SJSA1 (cell line): ENCODE measurements around the gene TMEM145. TPM values are rescaled to one million over a fixed set of nuclear protein-coding genes. Genes with fewer than 3 reads are reported as not detected.

Experiments
- DNase-seq, 2 experiments: peaks; one replicate each; pipeline ENCODE4 v3.0.0-alpha.2; 2015 to 2020; ENCODE audit warnings: low spot score in 2 of 2, low read depth in 1 of 2
- H3K27ac ChIP-seq: fragments of 250-450 bp; sonication (Bioruptor Pico); 2 replicates; pipeline ENCODE4 v1.5.1; 2020; ENCODE audit warnings: mild to moderate bottlenecking, moderate library complexity
- H3K27me3 ChIP-seq: fragments of 250-450 bp; sonication (Bioruptor Pico); replicated peaks from 2 replicates; pipeline ENCODE4 v1.5.1; 2020; ENCODE audit warnings: mild to moderate bottlenecking, moderate library complexity
- H3K36me3 ChIP-seq: fragments of 250-450 bp; sonication (Bioruptor Pico); 2 replicates; pipeline ENCODE4 v1.5.1; 2020; ENCODE audit warnings: mild to moderate bottlenecking
- H3K4me1 ChIP-seq: fragments of 250-450 bp; sonication (Bioruptor Pico); replicated peaks from 2 replicates; pipeline ENCODE4 v1.6.1; 2021; ENCODE audit warnings: mild to moderate bottlenecking
- H3K4me3 ChIP-seq: fragments of 250-450 bp; sonication (Bioruptor Pico); 2 replicates; pipeline ENCODE4 v1.5.1; 2020; ENCODE audit warnings: mild to moderate bottlenecking
- H3K9me3 ChIP-seq: fragments of 250-450 bp; sonication (Bioruptor Pico); replicated peaks from 2 replicates; pipeline ENCODE4 v1.5.1; 2020; ENCODE audit warnings: mild to moderate bottlenecking
- total RNA-seq: library from RNA; depleted of rRNA; stranded (reverse); fragments of >200 nt; shearing (Covaris generic); gene quantifications from 2 replicates; pipeline ENCODE4 v1.2.3, GENCODE V29; 2014

Gene TMEM145
- total RNA-seq, 1 experiment from 2014 or later: not detected

GRCh38 chr19:42351079-42351735 is 38.1 kb downstream of the TMEM145 start:
- no peaks in the 10 kb centered on the region for H3K9me3 ChIP-seq
- H3K27ac ChIP-seq: no peak overlapping the region
- H3K4me1 ChIP-seq: no peaks in the 10 kb centered on the region
- H3K36me3 ChIP-seq: peaks cover 5% of the 10 kb centered on the region
- no peak overlapping the region for H3K4me3 ChIP-seq
- DNase-seq: no peak
- no peaks in the 10 kb centered on the region for H3K27me3 ChIP-seq

- Histone ChIP-seq H3K36me3 (peaks cover 10% of the 10 kb centered on the region), H3K27ac (no peak overlapping the region), H3K4me1 (no peaks in the 10 kb centered on the region), H3K9me3 (no peaks in the 10 kb centered on the region), H3K4me3 (no peak overlapping the region), H3K27me3 (no peaks in the 10 kb centered on the region)
- no peak for DNase-seq
These were observed 39.5 kb downstream of the TMEM145 start for GRCh38 chr19:42352301-42353259.

- Histone ChIP-seq H3K27ac (no peak overlapping the region), H3K4me3 (no peak overlapping the region), H3K27me3 (no peaks in the 10 kb centered on the region), H3K36me3 (peaks cover 10% of the 10 kb centered on the region), H3K9me3 (no peaks in the 10 kb centered on the region), H3K4me1 (no peaks in the 10 kb centered on the region)
- no peak for DNase-seq
These were observed 40.4 kb downstream of the TMEM145 start for GRCh38 chr19:42353341-42354015.

- no peaks in the 10 kb centered on the region for H3K27me3 ChIP-seq
- no peaks in the 10 kb centered on the region for H3K4me1 ChIP-seq
- H3K4me3 ChIP-seq: no peak overlapping the region
- no peaks in the 10 kb centered on the region for H3K9me3 ChIP-seq
- no peak for DNase-seq
- no peak overlapping the region for H3K27ac ChIP-seq
- peaks cover 7% of the 10 kb centered on the region for H3K36me3 ChIP-seq
These were observed 42.8 kb downstream of the TMEM145 start for GRCh38 chr19:42355896-42356295.

GRCh38 chr19:42356686-42357085 is 43.6 kb downstream of the TMEM145 start:
- no peaks in the 10 kb centered on the region for H3K4me1 ChIP-seq
- no peaks in the 10 kb centered on the region for H3K27me3 ChIP-seq
- H3K4me3 ChIP-seq: no peak overlapping the region
- H3K27ac ChIP-seq: no peak overlapping the region
- peaks cover 7% of the 10 kb centered on the region for H3K36me3 ChIP-seq
- no peaks in the 10 kb centered on the region for H3K9me3 ChIP-seq
- no peak for DNase-seq

GRCh38 chr19:42357290-42357689 is 44.2 kb downstream of the TMEM145 start:
- no peaks in the 10 kb centered on the region for H3K4me1 ChIP-seq

GRCh38 chr19:42360787-42361544 is 47.9 kb downstream of the TMEM145 start:
- peaks cover 6% of the 10 kb centered on the region for H3K9me3 ChIP-seq
- H3K4me1 ChIP-seq: no peaks in the 10 kb centered on the region
- no peak for DNase-seq
- no peak overlapping the region for H3K4me3 ChIP-seq
- H3K36me3 ChIP-seq: peaks cover 18% of the 10 kb centered on the region
- H3K27me3 ChIP-seq: no peaks in the 10 kb centered on the region
- no peak overlapping the region for H3K27ac ChIP-seq

More at GRCh38 chr19:42357290-42357689, 44.2 kb downstream of the TMEM145 start:
- no peak for DNase-seq
- H3K9me3 ChIP-seq: no peaks in the 10 kb centered on the region
- H3K4me3 ChIP-seq: no peak overlapping the region
- no peaks in the 10 kb centered on the region for H3K27me3 ChIP-seq
- no peak overlapping the region for H3K27ac ChIP-seq
- H3K36me3 ChIP-seq: peaks cover 10% of the 10 kb centered on the region

- no peak for DNase-seq
- Histone ChIP-seq H3K9me3 (peaks cover 6% of the 10 kb centered on the region), H3K27me3 (no peaks in the 10 kb centered on the region), H3K4me3 (no peak overlapping the region), H3K36me3 (peaks cover 18% of the 10 kb centered on the region), H3K27ac (no peak overlapping the region), H3K4me1 (no peaks in the 10 kb centered on the region)
These were observed 48.4 kb downstream of the TMEM145 start for GRCh38 chr19:42361545-42361910.

GRCh38 chr19:42362342-42362741 is 49.2 kb downstream of the TMEM145 start:
- H3K27me3 ChIP-seq: no peaks in the 10 kb centered on the region
- 0 out of 2 replicates have a peak, but pooled peaks cover under 1% of the 10 kb centered on the region for H3K4me1 ChIP-seq
- no peak overlapping the region for H3K27ac ChIP-seq
- H3K4me3 ChIP-seq: no peak overlapping the region
- peaks cover 13% of the 10 kb centered on the region for H3K36me3 ChIP-seq
- DNase-seq: no peak
- H3K9me3 ChIP-seq: peaks cover 6% of the 10 kb centered on the region

- Histone ChIP-seq H3K36me3 (peaks cover 13% of the 10 kb centered on the region), H3K27me3 (no peaks in the 10 kb centered on the region), H3K9me3 (peaks cover 6% of the 10 kb centered on the region), H3K4me1 (peaks cover 4% of the 10 kb centered on the region; the same call in 1 of the 2 replicates), H3K4me3 (no peak overlapping the region), H3K27ac (no peak overlapping the region)
- no peak for DNase-seq
These were observed 49.9 kb downstream of the TMEM145 start for GRCh38 chr19:42362891-42363440.

- Histone ChIP-seq H3K36me3 (peaks cover 13% of the 10 kb centered on the region), H3K9me3 (peaks cover 6% of the 10 kb centered on the region), H3K4me3 (no peak overlapping the region), H3K27ac (no peak overlapping the region), H3K4me1 (peaks cover 4% of the 10 kb centered on the region; the same call in 1 of the 2 replicates), H3K27me3 (no peaks in the 10 kb centered on the region)
- no peak for DNase-seq
These were observed 50.7 kb downstream of the TMEM145 start for GRCh38 chr19:42363614-42364346.

- no peak overlapping the region for H3K27ac ChIP-seq
- peaks cover 4% of the 10 kb centered on the region; the same call in 1 of the 2 replicates for H3K4me1 ChIP-seq
- H3K4me3 ChIP-seq: no peak overlapping the region
- H3K36me3 ChIP-seq: peaks cover 13% of the 10 kb centered on the region
- H3K27me3 ChIP-seq: no peaks in the 10 kb centered on the region
- peaks cover 6% of the 10 kb centered on the region for H3K9me3 ChIP-seq
- no peak for DNase-seq
These were observed 53.6 kb downstream of the TMEM145 start for GRCh38 chr19:42366673-42367072.
